GM10847 (cell line): ENCODE measurements around the gene ZC3H15.

Source experiments
- POLR2A ChIP-seq: IDR thresholded peaks from 2 replicates; pipeline ENCODE4 v1.6.1; 2011; ENCODE audit not compliant: insufficient read length; ENCODE audit errors: extremely low read depth

Gene ZC3H15

DNA sequence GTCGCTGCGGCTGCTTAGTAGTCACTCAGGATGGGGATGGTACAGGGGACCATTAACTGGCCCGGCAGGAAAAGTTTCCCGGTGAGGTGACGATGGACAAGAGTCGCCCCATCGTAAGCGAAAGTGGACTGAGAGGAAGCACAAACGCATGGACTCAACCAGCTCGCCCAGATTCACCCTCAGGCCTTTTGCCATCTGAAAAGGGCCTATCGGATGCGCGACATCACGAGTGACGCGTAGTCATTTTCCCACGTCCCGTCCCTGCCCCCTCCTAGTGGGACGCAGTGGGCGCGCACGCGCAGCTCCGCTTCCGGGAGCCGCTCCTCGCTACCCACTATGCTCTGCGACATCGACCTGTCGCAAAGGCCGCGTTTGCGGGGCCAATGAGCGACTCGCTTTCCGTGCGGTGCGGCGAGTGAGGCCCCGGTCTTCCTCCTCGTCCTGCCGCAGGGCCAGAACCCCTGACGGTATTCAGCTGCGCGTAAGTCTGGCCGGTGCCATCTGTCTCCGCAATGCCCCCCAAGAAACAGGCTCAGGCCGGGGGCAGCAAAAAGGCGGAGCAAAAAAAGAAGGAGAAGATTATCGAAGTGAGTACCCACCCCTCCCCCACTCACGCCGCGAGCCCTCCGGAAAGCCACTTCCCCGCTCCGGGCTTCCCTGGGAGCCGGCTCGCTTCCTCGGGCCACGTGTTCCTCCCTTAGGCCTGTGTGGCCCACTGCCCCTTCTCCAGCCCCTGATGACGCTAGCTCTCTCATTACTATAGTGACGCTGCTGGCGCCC lies at the start of gene ZC3H15:
Gene ZC3H15, plus strand, starts transcription at position 390 of the 780 bp plus-strand sequence. Its CDS starts 123 bp downstream, at position 513.
- peak; percentile 80 for TF ChIP-seq POLR2A

DNA sequence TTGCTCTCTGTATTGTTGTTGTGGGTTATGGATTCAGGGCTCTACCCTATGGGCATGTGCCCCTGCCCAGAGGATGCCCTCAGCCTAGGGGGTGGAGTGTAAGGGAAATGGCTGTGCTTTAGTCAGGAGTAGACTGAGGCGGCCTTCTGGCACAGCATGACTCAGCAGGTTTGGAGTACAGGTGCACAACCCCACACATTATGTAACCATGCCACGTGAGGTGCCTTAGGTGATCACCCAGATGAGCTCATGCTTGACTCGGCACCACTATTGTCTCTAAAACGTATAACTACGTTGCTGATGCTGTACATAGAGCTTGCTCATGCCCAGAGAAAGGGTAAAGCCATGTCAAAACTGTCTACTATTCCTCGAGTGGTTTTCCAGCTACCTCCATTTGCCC lies 48.3 kb upstream of the ZC3H15 start:
- TF ChIP-seq POLR2A: no peak

DNA sequence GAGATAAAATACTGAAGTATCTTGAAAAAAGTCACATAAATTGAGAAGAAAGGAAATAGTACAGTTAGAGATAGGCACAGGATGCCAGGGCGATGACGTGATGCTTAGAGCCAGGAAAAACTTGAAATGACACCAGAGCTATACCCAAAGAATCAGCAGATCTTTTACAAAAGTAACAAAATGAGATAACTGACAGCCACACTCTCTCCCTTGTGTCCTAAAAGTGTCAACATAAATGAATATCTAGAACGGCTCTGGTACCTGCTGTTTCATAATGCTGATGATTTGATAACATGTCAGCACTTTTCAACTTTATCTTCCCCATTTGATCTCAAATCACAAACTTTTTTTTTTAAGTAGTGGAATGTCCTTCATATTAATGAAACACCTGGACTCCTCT lies 45.6 kb upstream of the ZC3H15 start:
- TF ChIP-seq POLR2A: no peak

DNA sequence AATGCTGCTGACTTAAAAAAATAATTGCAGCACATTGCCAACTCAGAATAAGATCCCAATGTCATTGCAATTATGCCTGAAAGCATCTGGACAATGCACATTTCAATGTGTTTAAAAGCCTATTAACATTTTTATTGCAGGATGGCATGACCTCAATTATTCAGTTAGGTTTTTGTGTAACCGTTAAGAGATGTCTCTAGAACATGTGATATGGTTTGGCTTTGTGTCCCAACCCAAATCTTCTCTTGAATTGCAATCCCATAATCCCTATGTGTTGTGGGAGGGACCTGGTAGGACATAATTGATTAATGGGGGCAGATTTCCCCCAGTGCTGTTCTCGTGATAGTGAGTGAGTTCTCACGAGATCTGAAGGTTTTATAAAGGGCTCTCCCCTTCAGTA lies 43.2 kb upstream of the ZC3H15 start:
- TF ChIP-seq POLR2A: no peak

DNA sequence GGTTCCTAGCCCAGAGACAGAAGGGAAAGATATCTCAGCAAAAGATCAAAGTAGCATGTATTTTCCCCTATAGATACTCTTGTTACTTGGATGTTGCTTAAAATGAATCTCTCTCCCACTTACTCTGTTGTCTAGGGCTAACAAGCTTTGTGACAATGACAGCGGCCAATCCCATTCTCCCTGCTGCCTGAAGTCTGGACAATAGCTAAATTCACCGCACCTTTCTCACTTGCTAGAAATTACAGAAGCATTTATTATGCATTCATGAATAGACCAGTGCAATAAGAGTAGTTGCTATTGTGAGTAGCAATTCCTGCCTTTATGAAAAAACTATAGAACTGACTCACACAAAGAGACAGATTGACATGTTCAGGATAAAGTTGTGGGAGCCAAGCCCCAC lies 42.2 kb upstream of the ZC3H15 start:
- TF ChIP-seq POLR2A: no peak

DNA sequence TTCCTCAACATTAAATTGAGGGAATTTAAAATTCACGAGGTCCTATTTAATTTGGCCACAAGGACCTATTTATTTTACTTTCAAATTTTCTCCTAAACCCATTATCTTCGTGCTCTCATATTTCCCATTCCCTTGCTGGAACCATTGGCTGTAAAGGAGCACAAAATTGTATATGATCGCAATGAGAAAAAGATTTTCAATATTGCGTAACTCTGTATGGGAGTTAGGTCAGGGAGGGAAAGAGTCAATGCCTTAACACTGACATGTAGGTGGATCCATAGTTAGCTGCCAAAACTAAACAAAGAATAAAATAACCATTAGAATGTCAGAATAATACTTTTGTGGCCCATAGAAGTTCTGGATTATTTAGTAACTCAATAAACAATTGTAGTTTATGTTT lies 40.6 kb upstream of the ZC3H15 start:
- no peak for TF ChIP-seq POLR2A

DNA sequence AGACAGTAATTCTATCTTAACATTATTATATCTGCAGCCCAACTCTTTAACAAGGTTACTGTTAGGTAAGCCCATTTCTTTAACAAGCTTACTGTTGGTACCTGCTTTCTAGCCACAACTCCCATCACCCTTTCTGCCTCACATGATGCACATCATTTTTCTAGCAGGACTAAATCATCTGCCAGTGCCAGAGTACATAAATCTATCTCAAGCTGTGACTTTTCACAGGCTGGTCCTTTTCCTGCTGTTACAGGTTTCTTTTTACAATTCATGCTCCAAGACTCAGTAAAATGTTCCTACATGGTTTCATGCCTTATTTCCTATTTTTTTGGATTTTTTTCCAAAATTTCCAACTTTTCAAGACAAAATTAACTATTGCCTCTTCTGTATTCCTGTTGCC lies 30.4 kb upstream of the ZC3H15 start:
- TF ChIP-seq POLR2A: no peak

DNA sequence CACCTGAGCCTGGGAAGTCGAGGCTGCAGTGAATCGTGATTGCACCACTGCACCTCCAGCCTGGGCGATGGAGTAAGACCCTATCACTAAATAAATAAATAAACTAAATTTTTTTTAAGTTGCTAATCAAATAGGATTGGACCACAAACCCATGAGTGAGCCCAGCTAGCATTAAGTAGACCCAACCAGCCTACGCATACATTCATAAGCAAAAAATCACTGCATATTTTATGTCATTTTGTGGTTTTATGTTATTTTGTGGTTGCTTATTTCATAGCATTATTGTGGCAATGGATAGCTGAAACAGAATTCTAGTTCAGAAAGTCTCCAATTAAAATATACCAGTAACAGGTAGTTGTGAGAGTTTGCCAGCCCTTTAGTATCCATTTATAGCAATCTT lies 29.1 kb upstream of the ZC3H15 start:
- TF ChIP-seq POLR2A: no peak

DNA sequence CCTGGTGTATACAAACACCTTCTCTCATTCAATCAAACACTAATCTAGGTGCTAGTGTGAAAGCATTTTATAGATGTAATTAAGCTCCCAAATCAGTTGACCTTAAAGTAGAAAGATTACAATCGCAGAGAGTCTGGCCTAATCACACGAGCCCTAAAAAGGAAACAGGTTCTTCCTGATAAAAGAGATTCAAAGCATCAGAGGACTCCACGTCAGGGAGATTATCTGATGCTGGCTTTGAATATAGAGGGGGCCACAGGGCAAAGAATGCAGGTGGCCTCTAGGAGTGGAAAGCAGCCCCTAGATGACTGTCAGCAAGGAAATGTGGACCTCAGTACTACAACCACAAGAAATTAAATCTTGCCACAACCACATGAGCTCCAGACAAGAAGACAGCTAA lies 28.2 kb upstream of the ZC3H15 start:
- TF ChIP-seq POLR2A: no peak

DNA sequence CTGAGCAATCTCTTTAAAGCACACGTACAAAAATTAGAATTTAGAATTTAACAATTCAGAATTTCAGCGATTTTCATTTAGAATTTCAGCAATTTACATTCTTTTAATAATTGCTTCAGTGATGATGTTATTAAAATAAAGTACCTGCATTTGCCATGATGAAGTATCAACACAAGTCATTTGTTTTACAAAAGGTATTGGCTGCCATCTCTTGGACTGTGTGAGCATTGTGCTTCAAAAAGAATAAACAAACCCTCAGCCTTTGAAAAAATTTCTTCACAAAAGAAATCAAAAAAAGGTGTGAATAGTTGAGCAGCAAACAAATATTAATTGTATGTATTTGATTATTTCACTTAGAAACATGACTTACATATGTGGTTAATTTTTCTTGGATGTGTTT lies 27.1 kb upstream of the ZC3H15 start:
- no peak for TF ChIP-seq POLR2A

DNA sequence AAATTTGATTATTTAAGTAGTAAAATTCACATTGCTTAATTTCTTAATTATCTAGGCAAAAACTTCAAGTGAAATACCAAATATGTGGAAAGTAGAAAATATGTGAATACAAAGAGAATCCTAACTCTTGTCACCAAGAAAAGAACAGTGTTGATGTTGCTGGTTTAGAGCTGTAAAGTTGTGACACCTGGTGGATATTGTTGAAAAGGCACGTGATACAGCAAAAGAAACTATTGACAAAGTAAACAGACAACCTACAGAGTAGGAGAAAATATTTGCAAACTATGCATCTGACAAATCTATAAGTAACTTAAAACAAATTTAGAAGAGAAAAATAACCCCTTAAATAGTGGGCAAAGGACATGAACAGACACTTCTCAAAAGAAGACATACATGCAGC lies 25.6 kb upstream of the ZC3H15 start:
- no peak for TF ChIP-seq POLR2A

DNA sequence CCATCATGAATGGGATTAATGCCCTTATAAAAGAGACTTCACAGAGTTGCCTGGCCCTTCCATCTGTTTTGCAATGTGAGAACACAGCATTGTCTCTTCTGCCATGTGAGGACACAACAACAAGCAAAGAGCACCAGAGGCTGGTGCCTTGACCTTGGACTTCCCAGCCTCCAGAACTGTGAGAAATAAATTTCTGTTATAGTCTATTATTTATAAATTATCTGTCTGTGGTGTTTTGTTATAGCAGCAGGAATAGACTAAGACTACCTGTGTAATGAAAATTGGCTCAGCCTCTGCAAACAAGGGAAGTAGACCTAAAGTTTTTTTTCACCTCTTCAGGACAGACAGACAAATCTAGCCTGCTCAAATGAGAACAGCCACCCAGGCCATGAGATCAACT lies 19.3 kb upstream of the ZC3H15 start:
- TF ChIP-seq POLR2A: no peak

DNA sequence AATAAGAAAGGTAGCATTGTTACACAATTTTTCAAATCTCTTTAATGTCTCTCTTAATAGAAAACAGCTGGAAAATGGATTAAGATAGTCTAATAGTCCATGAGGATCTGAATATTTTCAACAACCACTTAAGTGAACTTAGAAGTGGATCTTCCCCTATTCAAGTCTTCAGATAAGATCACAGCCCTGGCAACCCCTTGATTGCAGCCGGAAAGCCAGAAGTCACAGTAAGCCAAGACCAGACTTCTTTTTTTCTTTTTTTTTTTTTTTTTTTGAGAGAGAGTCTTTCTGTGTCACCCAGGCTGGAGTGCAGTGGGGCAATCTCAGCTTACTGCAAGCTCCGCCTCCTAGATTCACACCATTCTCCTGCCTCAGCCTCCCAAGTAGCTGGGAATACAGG lies 18.6 kb upstream of the ZC3H15 start:
- TF ChIP-seq POLR2A: no peak

DNA sequence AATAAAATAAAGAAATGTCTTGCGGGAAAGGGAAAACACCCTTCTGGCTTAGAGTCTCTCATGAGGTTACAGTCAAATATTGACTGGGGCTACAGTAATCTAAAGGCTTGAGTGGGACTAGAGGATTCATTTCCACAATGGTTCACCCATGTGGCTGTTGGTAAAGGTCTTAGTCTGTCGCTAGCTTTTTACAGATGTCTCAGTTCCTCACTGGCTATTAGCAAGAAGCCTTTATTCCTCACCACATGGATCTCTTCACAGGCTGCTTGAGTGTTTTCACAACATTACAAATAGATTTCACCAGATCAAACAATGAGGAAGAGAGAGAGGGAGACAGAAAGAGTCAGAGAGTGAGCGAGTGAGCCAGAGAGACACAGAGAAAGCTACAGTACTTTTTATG lies 8.3 kb upstream of the ZC3H15 start:
- TF ChIP-seq POLR2A: no peak

DNA sequence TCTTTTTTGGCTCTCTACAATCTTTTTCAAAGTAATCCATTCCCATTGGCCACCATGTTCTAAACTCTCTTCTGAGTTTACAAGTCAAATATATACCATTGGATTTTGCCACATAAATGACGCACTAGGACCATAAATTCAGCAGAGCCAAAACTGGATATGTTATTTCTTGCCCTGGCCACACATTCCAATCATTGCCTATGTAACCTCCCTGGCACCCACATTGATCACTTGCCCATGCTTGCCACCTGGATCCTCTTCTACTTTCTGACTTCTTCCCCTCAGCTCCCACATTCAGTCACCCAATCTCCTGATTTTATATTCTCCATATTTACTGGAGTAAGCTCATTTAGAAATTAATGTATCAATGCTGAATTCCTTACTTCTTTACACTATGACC lies 5.1 kb upstream of the ZC3H15 start:
- TF ChIP-seq POLR2A: no peak

DNA sequence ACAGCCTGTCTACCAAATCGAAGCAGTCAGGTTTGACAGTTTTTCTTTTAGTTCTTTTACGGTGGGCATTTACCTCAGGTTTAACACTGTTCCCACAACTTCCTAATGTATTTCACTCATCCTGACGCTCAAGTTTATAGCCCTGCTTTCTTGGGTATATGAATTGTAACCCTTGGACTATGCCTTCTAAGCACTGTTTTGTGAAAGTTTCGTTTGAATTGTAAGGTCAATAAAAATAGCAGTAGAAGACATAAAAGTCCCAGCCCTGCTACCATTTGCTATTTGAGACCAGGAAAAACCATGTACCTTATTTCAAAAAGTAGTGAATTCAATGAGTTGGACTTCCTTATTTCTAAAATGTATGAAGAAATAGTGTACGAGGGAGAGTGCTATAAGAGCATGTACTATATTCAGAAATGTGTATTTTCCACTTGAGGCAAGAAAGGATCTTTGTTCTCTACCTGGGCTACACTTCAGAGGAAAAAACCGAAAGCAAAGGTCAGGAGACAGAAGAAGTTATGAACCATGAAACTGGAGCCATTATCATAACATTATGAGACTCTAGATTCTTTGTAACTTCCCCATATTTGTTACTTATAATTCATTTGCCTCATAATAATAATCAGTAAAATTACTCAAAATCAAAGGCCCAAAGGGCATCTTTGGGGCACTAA lies 1.9 kb upstream of the ZC3H15 start:
- TF ChIP-seq POLR2A: no peak

DNA sequence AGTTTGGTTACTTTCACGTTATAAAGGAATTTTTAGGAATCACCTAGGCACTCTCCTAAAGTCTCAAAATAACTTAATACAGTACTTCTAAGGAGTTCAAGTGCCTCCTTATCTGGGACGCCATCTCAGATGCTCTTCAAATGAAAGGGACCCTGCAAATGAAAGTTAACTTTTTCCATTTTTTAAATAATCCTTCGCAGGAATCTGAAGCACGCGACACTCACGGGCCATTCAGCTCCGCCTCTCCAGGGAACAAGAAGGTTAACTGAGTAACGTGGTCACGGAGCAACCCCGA lies 537 bp upstream of the ZC3H15 start:
- TF ChIP-seq POLR2A: no peak
